Smooth muscle cell (in vitro differentiated cells): ENCODE data around the gene PHC2. TPM values are rescaled to one million over a fixed set of nuclear protein-coding genes. Genes with fewer than 3 reads are reported as not detected.
A peak's percentile ranks its signal among the peaks of the same experiment; 100 is the strongest.

Experiments used
- DNase-seq: peaks from one replicate; lab custom pipeline; 2025; ENCODE audit not compliant: unreplicated experiment; lab: John Stamatoyannopoulos, UW
- H2AFZ ChIP-seq: fragments of 200-600 bp; sonication (generic); 2 replicates; pipeline ENCODE4 v1.6.0; 2016; ENCODE audit warnings: antibody characterized with exemption, low read depth, mild to moderate bottlenecking
- H3F3A ChIP-seq: fragments of 200-600 bp; sonication (generic); 2 replicates; pipeline ENCODE4 v1.6.0; 2017; ENCODE audit warnings: antibody characterized with exemption, low read depth
- H3K27ac ChIP-seq: fragments of 200-600 bp; sonication (generic); 2 replicates; pipeline ENCODE4 v1.5.1; 2016; ENCODE audit warnings: low read depth, mild to moderate bottlenecking
- H3K27me3 ChIP-seq: fragments of 200-600 bp; sonication (generic); 2 replicates; pipeline ENCODE4 v1.6.1; 2016; ENCODE audit warnings: low read depth, mild to moderate bottlenecking
- H3K36me3 ChIP-seq: fragments of 200-600 bp; sonication (generic); 2 replicates; pipeline ENCODE4 v1.5.1; 2016; ENCODE audit warnings: low read depth
- H3K4me1 ChIP-seq: fragments of 200-600 bp; sonication (generic); 2 replicates; pipeline ENCODE4 v1.5.1; 2016; ENCODE audit warnings: low read depth
- H3K4me2 ChIP-seq: fragments of 200-600 bp; sonication (generic); 2 replicates; pipeline ENCODE4 v1.6.0; 2016; ENCODE audit warnings: mild to moderate bottlenecking
- H3K4me3 ChIP-seq: fragments of 200-600 bp; sonication (generic); 2 replicates; pipeline ENCODE4 v1.5.1; 2016; ENCODE audit warnings: mild to moderate bottlenecking
- H3K79me2 ChIP-seq: fragments of 200-600 bp; sonication (generic); 2 replicates; pipeline ENCODE4 v1.6.0; 2016; ENCODE audit warnings: low read depth, mild to moderate bottlenecking
- H3K9ac ChIP-seq: fragments of 200-600 bp; sonication (generic); 2 replicates; pipeline ENCODE4 v1.6.0; 2016; ENCODE audit warnings: low read depth
- H3K9me3 ChIP-seq: fragments of 200-600 bp; sonication (generic); replicated peaks from 2 replicates; pipeline ENCODE4 v1.5.1; 2016; ENCODE audit warnings: low read depth
- H4K20me1 ChIP-seq: fragments of 200-600 bp; sonication (generic); 2 replicates; pipeline ENCODE4 v1.6.0; 2016; ENCODE audit warnings: low read depth
- CTCF ChIP-seq: fragments of 200-600 bp; sonication (generic); IDR thresholded peaks from 2 replicates; pipeline ENCODE4 v1.5.1; 2017; ENCODE audit warnings: borderline replicate concordance, mild to moderate bottlenecking, antibody characterized with exemption; ENCODE audit not compliant: insufficient read depth, poor library complexity, severe bottlenecking
- WGBS: methylation state at CpG from one replicate; pipeline ENCODE4 v1.1.7; 2016; ENCODE audit warnings: low lambda C conversion rate; 5-methylcytosine and 5-hydroxymethylcytosine counted together
- polyA plus RNA-seq: library from polyadenylated mRNA; unstranded; fragments of >200 nt; fragmentation: Nextera tagmentation; extraction: Ambion mirVana; gene quantifications from 2 replicates; pipeline ENCODE4 v1.2.1, GENCODE V29; 2016
- total RNA-seq: library from RNA; depleted of rRNA; stranded (reverse); fragments of >200 nt; gene quantifications from 2 replicates; pipeline ENCODE4 v1.2.3, GENCODE V29; 2014

PHC2 gene
- total and polyA plus RNA-seq, 2 experiments from 2014 or later, result 42.4 to 109 TPM

GRCh38 chr1:33298623-33299277 is 132.1 kb downstream of the PHC2 start:
- peak; percentile 6 for DNase-seq

GRCh38 chr1:33297911-33298622 is 132.8 kb downstream of the PHC2 start:
- no peak overlapping the region for H2AFZ ChIP-seq
- no peak for DNase-seq
- H3K9ac ChIP-seq, result no peak overlapping the region
- H3K79me2 ChIP-seq, result no peaks in the 10 kb centered on the region
- no peak overlapping the region for H3K27ac ChIP-seq
- H3K27me3 ChIP-seq, result no peaks in the 10 kb centered on the region
- peaks cover 26% of the 10 kb centered on the region for H4K20me1 ChIP-seq
- no peaks in the 10 kb centered on the region for H3K9me3 ChIP-seq
- H3K36me3 ChIP-seq, result no peaks in the 10 kb centered on the region
- H3K4me3 ChIP-seq, result no peak overlapping the region
- H3K4me2 ChIP-seq, result no peak overlapping the region
- WGBS, result 99% methylated on average over 4 of the region's 4 CpGs
- no peak for TF ChIP-seq CTCF
- no peaks in the 10 kb centered on the region for H3F3A ChIP-seq
- H3K4me1 ChIP-seq, result no peaks in the 10 kb centered on the region

More at GRCh38 chr1:33298623-33299277, 132.1 kb downstream of the PHC2 start:
- no peaks in the 10 kb centered on the region for H3F3A ChIP-seq
- no peaks in the 10 kb centered on the region for H3K4me1 ChIP-seq
- no peaks in the 10 kb centered on the region for H3K79me2 ChIP-seq
- no peak overlapping the region for H3K4me2 ChIP-seq
- H2AFZ ChIP-seq, result no peak overlapping the region
- H3K27me3 ChIP-seq, result no peaks in the 10 kb centered on the region
- no peak overlapping the region for H3K9ac ChIP-seq
- peak; percentile 74 for TF ChIP-seq CTCF
- H3K36me3 ChIP-seq, result no peaks in the 10 kb centered on the region
- no peak overlapping the region for H3K27ac ChIP-seq
- WGBS, result 77% methylated on average over 18 of the region's 18 CpGs
- no peak overlapping the region for H3K4me3 ChIP-seq
- H3K9me3 ChIP-seq, result no peaks in the 10 kb centered on the region
- H4K20me1 ChIP-seq, result peaks cover 20% of the 10 kb centered on the region

GRCh38 chr1:33296824-33297223 is 134.1 kb downstream of the PHC2 start:
- peaks cover 35% of the 10 kb centered on the region for H4K20me1 ChIP-seq
- no peak for TF ChIP-seq CTCF
- 83% methylated on average over 4 of the region's 4 CpGs for WGBS
- H3K4me2 ChIP-seq, result no peak overlapping the region
- H3K27me3 ChIP-seq, result no peaks in the 10 kb centered on the region
- no peaks in the 10 kb centered on the region for H3K4me1 ChIP-seq
- no peaks in the 10 kb centered on the region for H3K9me3 ChIP-seq
- H2AFZ ChIP-seq, result no peak overlapping the region
- no peaks in the 10 kb centered on the region for H3F3A ChIP-seq
- no peak overlapping the region for H3K27ac ChIP-seq
- no peak overlapping the region for H3K9ac ChIP-seq
- H3K79me2 ChIP-seq, result no peaks in the 10 kb centered on the region
- no peak overlapping the region for H3K4me3 ChIP-seq
- H3K36me3 ChIP-seq, result no peaks in the 10 kb centered on the region
- DNase-seq, result no peak
